Measurements from ENCODE around the gene RHCE. TPM values are rescaled to one million over a fixed set of nuclear protein-coding genes. Genes with fewer than 3 reads are reported as not detected.
"Not testable (repeated sequence)": the region's sequence is repeated elsewhere in the genome, so short reads cannot be mapped to it uniquely, and the experiment has no call there.

Gene RHCE
- total RNA-seq, 3 donors from 2014 or later: 0.32 to 0.66 TPM; not detected in 1

GRCh38 chr1:25378367-25378766 is 42.3 kb downstream of the RHCE start:
- H3K27ac ChIP-seq; H3K4me1 ChIP-seq; H3K27me3 ChIP-seq; H3K9me3 ChIP-seq; DNase-seq (ENCODE audit: low spot score in 2 of 2); H3K36me3 ChIP-seq; intact Hi-C loops (cut with DNase I; ENCODE audit: low total_unique reads); H3K4me3 ChIP-seq: not testable (repeated sequence)

- H3K36me3 ChIP-seq; intact Hi-C loops (cut with DNase I; ENCODE audit: low total_unique reads); H3K4me1 ChIP-seq; H3K27me3 ChIP-seq; DNase-seq (ENCODE audit: low spot score in 2 of 2); H3K4me3 ChIP-seq; H3K9me3 ChIP-seq; H3K27ac ChIP-seq: not testable (repeated sequence)
These were observed 48.9 kb downstream of the RHCE start for GRCh38 chr1:25371757-25372156.

GRCh38 chr1:25369691-25370271 is 50.8 kb downstream of the RHCE start:
- H3K9me3 ChIP-seq; intact Hi-C loops (cut with DNase I; ENCODE audit: low total_unique reads); H3K27me3 ChIP-seq; H3K36me3 ChIP-seq; H3K27ac ChIP-seq; DNase-seq (ENCODE audit: low spot score in 2 of 2); H3K4me1 ChIP-seq; H3K4me3 ChIP-seq: not testable (repeated sequence)

- H3K27ac ChIP-seq: no peak overlapping the region
- no peak for DNase-seq (ENCODE audit: low spot score in 2 of 2)
- H3K27me3 ChIP-seq: no peaks in the 10 kb centered on the region
- no peaks in the 10 kb centered on the region for H3K36me3 ChIP-seq
- no peak overlapping the region for H3K4me3 ChIP-seq
- TF ChIP-seq POLR2AphosphoS5 (IDR thresholded peaks at IDR 0.05): no peak
- TF ChIP-seq, protein P1, sequence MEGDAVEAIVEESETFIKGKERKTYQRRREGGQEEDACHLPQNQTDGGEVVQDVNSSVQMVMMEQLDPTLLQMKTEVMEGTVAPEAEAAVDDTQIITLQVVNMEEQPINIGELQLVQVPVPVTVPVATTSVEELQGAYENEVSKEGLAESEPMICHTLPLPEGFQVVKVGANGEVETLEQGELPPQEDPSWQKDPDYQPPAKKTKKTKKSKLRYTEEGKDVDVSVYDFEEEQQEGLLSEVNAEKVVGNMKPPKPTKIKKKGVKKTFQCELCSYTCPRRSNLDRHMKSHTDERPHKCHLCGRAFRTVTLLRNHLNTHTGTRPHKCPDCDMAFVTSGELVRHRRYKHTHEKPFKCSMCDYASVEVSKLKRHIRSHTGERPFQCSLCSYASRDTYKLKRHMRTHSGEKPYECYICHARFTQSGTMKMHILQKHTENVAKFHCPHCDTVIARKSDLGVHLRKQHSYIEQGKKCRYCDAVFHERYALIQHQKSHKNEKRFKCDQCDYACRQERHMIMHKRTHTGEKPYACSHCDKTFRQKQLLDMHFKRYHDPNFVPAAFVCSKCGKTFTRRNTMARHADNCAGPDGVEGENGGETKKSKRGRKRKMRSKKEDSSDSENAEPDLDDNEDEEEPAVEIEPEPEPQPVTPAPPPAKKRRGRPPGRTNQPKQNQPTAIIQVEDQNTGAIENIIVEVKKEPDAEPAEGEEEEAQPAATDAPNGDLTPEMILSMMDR (IDR thresholded peaks at IDR 0.05): no peak
- TF ChIP-seq POLR2A (IDR thresholded peaks at IDR 0.05): no peak
- intact Hi-C loops (cut with DNase I; ENCODE audit: low total_unique reads): no loop called here
- H3K9me3 ChIP-seq: no peaks in the 10 kb centered on the region
- no peaks in the 10 kb centered on the region for H3K4me1 ChIP-seq
These were observed 51.4 kb downstream of the RHCE start for GRCh38 chr1:25369241-25369640.

DNA sequence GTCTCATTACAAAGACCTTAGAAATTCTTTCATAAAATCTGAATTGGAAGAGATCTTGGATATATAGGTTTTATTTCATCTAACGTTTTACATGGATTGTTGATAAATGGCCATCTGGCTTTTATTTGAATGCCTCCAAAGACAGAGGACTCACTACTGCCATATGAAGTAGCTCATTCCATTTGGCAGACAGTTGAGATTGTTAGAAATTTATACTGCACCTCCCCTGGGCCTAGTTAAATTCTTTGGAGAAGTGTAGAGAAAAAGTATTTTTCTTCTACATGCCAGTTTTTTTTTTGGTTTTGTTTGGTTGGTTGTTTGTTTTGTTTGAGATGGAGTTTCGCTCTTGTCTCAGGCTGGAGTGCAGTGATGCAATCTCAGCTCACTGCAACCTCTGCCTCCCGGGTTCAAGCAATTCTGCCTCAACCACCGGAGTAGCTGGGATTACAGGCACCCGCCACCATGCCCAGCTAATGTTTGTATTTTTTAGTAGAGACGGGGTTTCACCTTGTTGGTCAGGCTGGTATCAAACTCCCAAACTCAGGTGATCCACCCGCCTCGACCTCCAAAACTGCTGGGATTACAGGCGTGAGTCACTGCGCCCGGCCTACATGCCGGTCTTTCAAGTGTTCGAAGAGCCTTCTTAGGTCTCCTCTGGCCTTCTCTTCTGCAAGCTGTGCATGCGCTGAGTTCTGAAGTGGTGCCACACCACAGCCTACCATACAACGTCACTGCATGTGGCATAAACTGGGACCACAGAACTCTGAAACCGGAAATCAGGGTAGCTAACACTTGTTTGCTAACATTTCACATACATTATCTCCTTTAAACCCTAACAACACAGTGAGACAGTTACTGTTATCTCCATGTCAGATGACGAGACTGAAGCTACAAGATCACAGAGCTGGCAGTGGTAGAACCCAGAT is 57.7 kb downstream of the RHCE start:
- H3K27ac ChIP-seq; H3K4me1 ChIP-seq; H3K27me3 ChIP-seq; H3K4me3 ChIP-seq; H3K36me3 ChIP-seq; H3K9me3 ChIP-seq; intact Hi-C loops (cut with DNase I; ENCODE audit: low total_unique reads); DNase-seq (ENCODE audit: low spot score in 2 of 2): not testable (repeated sequence)

- DNase-seq (ENCODE audit: low spot score in 2 of 2): no peak
- Histone ChIP-seq H3K36me3 (peaks cover 3% of the 10 kb centered on the region), H3K4me3 (no peak overlapping the region), H3K9me3 (no peaks in the 10 kb centered on the region), H3K27ac (peak overlapping the region; percentile 40 to 71), H3K4me1 (no peaks in the 10 kb centered on the region), H3K27me3 (no peaks in the 10 kb centered on the region)
- TF ChIP-seq POLR2AphosphoS5 (IDR thresholded peaks at IDR 0.05) (no peak), POLR2A (IDR thresholded peaks at IDR 0.05) (no peak)
- TF ChIP-seq, protein P1 (IDR thresholded peaks at IDR 0.05): no peak
- intact Hi-C loops (cut with DNase I; ENCODE audit: low total_unique reads): no loop called here
These were observed 58.7 kb downstream of the RHCE start for GRCh38 chr1:25361901-25362300.

Measured in breast epithelium (tissue), 4 donors.